Stimulated activated CD4-positive, alpha-beta T cell treated with anti-CD3 and anti-CD28 coated beads, Interleukin-4, amount 100 ng/mL, for 1 hour (primary cell): Measurements from ENCODE around the gene LRP1.
A peak's percentile ranks its signal among the peaks of the same experiment; 100 is the strongest.

ENCODE experiments used
- DNase-seq: peaks from one replicate; pipeline ENCODE4 v3.0.0-alpha.2; 2020

LRP1 gene

GRCh38 chr12:57178213-57178612, 49.9 kb downstream of the LRP1 start:
- no peak for DNase-seq

GRCh38 chr12:57179331-57180086, 51.2 kb downstream of the LRP1 start:
- no peak for DNase-seq

DNA sequence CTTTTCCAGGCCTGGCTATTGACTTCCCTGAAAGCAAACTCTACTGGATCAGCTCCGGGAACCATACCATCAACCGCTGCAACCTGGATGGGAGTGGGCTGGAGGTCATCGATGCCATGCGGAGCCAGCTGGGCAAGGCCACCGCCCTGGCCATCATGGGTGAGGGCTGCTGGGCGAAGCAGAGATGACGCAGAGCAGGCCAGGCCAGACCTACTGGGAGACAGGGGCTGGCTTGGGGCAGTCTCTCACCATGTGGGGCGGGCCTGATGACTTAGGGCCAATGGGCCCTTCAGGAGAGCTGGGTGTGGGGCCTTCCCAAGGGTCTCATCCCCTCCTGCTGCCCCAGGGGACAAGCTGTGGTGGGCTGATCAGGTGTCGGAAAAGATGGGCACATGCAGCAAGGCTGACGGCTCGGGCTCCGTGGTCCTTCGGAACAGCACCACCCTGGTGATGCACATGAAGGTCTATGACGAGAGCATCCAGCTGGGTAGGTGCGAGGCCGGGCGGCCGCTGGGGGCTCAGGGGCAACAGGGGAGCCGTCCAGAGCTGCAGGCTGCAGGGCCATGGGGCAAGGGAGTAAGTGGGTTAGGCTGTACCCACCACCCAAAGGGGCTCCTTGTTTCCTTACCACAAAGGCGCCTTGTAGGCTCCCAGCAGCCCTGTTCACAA, 52.2 kb downstream of the LRP1 start:
- no peak for DNase-seq

DNA sequence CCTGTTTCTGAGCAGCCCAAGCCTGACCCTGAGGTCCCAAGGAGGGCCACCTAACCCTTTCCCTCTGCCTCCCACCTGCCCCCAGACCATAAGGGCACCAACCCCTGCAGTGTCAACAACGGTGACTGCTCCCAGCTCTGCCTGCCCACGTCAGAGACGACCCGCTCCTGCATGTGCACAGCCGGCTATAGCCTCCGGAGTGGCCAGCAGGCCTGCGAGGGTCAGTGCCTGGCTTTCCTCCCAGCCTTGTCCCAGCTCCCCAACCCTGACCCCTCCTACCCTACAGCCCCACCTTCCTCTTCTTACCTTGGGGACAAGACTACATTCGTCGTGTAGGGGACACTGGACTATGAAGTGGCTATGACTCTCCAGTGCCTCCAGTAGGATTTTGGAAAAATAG, 52.8 kb downstream of the LRP1 start:
- no peak for DNase-seq

DNA sequence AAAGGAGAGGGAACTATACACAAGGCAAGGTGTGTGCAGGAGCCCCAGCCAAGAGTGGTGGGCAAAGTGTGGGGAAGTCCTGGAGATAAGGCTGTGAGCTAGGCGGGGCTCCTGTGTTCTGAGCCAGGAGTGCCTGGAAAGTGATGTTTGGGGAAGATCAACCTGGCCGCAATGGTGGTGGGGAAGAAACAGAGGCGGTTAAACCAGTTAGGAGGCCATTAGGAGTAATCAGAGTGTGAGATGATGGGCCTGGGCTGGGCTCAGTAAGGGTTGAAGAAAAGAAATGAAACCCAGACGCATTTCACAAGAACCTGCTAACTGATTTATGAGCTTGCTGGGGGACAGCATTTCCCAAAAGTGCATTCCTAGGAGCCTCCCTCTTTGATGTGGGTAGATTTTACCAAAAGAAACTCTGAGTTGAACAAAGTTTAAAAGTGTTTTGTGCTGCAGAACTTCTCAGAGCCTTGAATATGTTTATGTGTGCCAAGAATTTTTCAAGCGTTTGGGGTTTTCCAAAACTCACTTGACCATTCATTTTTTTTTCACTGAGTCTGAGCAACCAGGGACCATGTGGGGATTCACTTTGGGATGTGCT, 53.4 kb downstream of the LRP1 start:
- no peak for DNase-seq

DNA sequence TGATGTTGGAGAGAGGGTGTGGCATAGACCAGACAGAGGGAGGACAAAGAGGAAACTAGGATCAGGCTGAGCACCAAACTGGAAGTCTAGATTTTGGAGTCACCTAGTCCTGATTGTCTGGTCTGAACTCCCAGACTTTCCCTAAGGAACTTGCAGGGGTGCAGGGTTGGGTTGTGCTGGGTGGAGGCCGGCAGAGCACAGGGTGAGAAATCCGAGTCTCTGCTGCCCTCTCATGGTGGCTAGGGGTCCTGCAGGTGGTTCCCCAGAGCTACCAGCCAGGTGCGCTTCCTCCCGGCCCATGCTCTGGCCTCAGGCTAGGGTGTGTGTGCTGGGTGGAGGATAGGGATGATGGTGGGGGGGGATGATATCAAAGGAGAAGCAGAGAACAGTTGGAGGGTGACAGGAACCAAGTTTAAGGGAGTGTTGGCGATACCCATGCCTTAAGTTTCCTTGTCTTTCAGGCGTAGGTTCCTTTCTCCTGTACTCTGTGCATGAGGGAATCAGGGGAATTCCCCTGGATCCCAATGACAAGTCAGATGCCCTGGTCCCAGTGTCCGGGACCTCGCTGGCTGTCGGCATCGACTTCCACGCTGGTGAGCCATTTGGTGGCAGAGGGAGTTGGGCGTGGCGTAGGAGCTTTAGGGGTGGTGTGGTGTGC, 54.8 kb downstream of the LRP1 start:
- peak; percentile 83 for DNase-seq

DNA sequence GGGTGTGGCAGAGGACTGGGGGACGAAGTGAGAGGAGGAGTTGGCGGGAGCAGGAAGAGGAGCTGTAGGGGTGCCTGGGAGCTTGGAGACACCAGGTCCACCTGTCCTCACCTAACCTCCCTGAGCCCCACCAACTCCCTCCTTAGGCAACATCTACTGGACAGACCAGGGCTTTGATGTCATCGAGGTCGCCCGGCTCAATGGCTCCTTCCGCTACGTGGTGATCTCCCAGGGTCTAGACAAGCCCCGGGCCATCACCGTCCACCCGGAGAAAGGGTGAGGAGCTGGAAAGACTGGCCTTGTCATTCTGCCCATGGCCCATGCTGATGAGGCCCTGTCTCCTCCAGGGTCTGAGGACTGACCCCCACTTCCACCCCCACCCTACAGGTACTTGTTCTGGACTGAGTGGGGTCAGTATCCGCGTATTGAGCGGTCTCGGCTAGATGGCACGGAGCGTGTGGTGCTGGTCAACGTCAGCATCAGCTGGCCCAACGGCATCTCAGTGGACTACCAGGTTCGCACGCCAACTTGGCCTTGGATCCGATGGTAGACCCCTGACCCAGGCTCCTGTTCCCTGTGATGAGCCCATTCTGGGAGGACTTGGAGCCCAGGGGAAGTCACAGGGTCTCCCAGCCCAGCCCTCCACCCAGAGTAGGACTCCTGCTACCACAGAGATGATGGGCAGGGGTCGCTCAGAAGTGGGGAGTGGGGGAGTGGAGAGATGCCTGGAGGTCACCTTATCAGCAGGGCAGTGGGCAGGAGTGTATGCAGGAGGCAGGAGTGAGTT, 55.8 kb downstream of the LRP1 start:
- no peak for DNase-seq

DNA sequence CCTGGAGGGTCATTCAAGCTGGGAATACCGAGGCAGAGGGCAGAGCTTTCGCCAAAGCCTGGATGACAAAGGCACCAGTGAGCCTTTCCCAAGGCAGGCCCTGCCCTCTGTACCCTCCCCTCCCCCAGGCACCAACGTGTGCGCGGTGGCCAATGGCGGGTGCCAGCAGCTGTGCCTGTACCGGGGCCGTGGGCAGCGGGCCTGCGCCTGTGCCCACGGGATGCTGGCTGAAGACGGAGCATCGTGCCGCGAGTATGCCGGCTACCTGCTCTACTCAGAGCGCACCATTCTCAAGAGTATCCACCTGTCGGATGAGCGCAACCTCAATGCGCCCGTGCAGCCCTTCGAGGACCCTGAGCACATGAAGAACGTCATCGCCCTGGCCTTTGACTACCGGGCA, 57.1 kb downstream of the LRP1 start:
- no peak for DNase-seq

- no peak for DNase-seq
Measured at GRCh38 chr12:57185906-57186508, 57.7 kb downstream of the LRP1 start.

GRCh38 chr12:57187222-57188089, 59.2 kb downstream of the LRP1 start:
- DNase-seq: no peak

DNA sequence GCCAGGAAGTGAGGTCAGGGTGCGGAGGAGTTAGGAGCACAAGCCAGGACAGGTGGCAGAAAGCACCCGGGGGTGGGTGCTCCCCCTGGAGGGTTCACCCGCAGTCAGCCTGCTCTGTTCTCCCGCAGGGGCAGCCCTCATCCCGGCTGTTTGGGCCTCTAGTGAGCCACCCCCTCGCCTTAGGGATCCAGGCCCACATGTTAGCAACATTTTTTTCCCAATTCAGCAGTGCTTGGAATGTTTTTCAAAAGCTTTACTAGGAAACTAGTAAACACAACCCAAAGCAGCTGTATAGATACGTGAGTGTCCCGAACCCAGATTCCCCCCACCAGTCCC, 59.8 kb downstream of the LRP1 start:
- DNase-seq: no peak

DNA sequence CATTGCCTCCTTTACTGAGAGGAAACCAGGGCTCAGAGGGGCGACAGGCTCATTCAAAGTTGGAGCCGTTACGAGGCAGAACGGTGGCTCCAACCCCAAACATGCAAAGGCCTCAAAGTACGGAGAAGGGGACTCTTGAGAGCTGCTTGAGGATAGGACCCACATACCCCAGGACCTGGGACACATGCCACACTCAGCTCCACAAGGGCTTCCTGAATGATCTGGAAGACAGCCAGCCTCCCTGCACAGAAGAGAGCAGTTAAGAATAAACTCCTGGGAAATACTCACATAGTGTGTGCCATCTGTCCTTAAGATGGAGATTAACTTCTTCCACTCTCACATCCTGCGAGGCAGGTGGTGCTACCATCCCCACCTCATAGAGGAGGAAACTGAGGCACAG, 61.8 kb downstream of the LRP1 start:
- no peak for DNase-seq

DNA sequence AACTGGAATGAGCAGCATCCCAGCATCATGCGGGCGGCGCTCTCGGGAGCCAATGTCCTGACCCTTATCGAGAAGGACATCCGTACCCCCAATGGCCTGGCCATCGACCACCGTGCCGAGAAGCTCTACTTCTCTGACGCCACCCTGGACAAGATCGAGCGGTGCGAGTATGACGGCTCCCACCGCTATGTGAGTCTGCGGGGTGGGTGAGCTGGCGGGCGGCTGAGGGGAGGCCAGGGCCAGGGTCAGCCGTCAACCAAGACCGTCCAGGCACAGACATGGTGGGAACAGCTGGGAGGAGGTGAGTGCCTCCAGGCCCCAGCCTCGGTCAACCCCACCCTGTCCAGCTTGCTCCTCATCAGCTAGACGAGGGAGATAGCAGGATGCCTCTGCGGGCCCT, 62.5 kb downstream of the LRP1 start:
- DNase-seq: no peak

DNA sequence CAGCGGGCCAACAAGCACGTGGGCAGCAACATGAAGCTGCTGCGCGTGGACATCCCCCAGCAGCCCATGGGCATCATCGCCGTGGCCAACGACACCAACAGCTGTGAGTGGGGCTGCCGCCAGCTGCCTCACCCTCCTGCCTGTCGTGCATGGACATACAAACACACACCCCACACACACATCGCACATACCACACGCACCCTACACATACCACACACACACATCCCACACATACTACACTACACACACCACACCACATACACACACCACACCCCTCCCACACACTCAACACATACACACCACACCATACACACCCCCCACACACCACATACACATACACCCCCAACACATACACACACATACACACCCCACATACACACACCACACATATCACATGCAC, 63.1 kb downstream of the LRP1 start:
- DNase-seq: no peak

DNA sequence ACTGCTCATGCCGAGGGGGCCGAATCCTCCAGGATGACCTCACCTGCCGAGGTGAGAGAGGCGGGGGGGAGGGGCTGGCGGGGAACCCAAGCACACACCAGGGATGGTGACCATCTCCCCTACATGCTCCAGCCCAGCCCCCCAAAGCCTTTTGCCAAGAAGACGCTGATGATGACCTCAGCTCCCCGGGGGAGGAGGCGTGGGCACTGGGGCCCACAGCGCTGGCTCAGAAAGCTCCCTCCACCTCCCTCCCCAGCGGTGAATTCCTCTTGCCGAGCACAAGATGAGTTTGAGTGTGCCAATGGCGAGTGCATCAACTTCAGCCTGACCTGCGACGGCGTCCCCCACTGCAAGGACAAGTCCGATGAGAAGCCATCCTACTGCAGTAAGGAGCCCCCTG, 64.6 kb downstream of the LRP1 start:
- DNase-seq: no peak

DNA sequence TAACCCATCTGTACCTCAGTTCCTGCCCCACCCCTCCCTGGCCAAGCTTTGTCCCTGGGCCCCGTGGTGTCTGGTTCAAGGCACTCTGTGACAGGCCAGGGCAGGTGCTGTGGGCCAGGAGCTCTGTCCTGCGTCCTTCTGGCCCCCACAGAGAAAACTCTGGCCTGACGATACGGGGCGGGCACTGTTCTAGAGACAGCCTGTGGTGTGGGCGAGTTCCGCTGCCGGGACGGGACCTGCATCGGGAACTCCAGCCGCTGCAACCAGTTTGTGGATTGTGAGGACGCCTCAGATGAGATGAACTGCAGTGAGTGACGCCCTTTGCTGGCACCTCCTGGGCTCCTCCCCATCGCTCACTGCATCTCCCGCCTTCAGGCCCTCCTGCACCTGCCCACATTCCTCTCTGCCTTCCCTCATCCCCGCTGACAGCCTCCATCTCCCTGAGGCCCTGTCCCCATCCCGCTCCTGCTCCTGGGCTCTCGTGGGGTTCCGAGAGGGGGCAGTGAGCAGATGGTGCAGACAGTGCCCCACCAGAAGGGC, 65.5 kb downstream of the LRP1 start:
- DNase-seq: no peak

- DNase-seq: no peak
Measured at GRCh38 chr12:57194253-57194652, 66.0 kb downstream of the LRP1 start.

DNA sequence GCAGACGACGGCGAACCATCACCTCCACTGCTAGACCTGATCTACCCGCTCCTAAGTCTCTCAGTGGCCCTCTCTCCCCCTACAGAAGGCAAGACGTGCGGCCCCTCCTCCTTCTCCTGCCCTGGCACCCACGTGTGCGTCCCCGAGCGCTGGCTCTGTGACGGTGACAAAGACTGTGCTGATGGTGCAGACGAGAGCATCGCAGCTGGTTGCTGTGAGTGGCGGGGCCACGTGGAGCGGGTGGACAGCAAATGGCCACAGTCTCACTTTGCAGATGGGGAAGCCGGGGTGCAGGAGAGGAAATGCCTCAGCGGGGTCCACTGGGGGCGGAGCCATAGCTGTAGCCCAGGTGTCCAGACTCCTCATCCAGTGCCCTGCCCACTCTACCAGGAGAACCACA, 66.9 kb downstream of the LRP1 start:
- DNase-seq: no peak

GRCh38 chr12:57195611-57196371, 67.5 kb downstream of the LRP1 start:
- DNase-seq: no peak

DNA sequence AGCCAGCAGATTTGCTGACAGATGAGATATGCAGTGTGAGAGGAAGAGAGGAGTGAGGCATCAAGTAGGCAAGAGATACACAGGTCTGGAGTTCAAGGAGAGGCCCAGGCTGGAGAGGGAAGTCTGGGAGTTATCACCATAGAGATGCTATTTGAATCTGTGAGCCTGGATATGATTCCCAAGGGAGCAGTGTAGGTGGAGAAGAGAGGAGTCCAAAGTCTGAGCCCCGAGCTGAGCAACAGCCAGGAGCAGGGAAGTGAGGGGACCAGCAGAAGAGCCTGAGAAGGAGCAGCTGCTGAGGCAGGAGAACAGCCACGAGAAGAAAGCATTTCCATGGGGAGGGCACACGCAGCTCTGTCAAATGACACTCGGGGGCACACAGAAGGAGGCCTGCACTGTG, 68.2 kb downstream of the LRP1 start:
- no peak for DNase-seq

DNA sequence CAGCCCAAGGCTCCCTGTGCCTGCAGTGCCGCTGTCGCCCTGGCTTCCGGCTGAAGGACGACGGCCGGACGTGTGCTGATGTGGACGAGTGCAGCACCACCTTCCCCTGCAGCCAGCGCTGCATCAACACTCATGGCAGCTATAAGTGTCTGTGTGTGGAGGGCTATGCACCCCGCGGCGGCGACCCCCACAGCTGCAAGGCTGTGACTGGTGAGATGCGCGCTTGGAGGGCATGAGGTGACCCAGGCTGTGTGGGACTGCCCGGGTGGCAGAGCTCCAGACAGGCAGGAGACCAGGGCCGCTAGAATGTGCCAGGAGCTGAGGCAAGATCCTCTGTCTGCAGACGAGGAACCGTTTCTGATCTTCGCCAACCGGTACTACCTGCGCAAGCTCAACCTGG, 68.7 kb downstream of the LRP1 start:
- no peak for DNase-seq
